ENCODE measurements around the gene VDAC2. TPM values are rescaled to one million over a fixed set of nuclear protein-coding genes. Genes with fewer than 3 reads are reported as not detected.
"Not testable (repeated sequence)": the region's sequence is repeated elsewhere in the genome, so short reads cannot be mapped to it uniquely, and the experiment has no call there.

Gene VDAC2
- total and polyA plus RNA-seq, 7 experiments from 2014 or later: 82.8 to 193 (median 133) TPM

DNA sequence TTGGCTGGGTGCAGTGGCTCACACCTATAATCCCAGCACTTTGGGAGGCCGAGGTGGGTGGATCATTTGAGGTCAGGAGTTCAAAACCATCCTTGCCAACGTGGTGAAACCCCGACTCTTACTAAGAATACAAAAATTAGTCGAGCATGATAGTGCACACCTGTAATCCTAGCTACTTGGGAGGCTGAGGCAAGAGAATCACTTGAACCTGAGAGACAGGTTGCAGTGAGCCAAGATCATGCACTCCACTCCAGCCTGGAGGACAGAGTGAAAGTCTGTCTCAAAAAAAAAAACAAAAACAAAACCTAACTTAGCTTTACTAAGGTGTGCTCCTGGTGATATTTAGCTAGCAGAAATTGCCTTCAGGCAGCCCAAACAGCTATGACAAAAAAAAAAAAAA lies 24.3 kb upstream of the VDAC2 start:
- Mint-ChIP-seq H3K27ac (peak overlapping the region in 5 of 9 donors; percentile 19 to 72 (median 56)), H3K27me3 (no peaks in the 10 kb centered on the region), H3K36me3 (peaks cover 0 to 4% (median 0%) of the 10 kb centered on the region in 5 donors), H3K4me3 (no peak overlapping the region), H3K9me3 (no peaks in the 10 kb centered on the region), H3K4me1 (peaks cover 0 to 12% (median 7%) of the 10 kb centered on the region in 7 donors)
- Histone ChIP-seq H3K9me3 (ENCODE audit: control insufficient read depth in 2 of 3, low read length in 3 of 3) (no peaks in the 10 kb centered on the region), H3K27me3 (ENCODE audit: control insufficient read depth in 2 of 2, insufficient read depth in 2 of 2, low read length in 2 of 2) (no peaks in the 10 kb centered on the region), H3K36me3 (ENCODE audit: control insufficient read depth in 2 of 3, insufficient read depth in 3 of 3, low read length in 3 of 3) (peaks cover 0 to 5% (median 0%) of the 10 kb centered on the region in 3 experiments), H3K27ac (ENCODE audit: low read depth, low read length) (no peak overlapping the region), H3K4me3 (ENCODE audit: low read length) (no peak overlapping the region), H3K4me1 (ENCODE audit: control insufficient read depth in 2 of 2, insufficient read depth in 2 of 2, low read length in 2 of 2) (peaks cover 4 to 5% of the 10 kb centered on the region in 2 donors)
- intact Hi-C loops (cut with micrococcal nuclease): no loop called here
- no peak for ATAC-seq
- no peak for DNase-seq
- ChIA-PET POLR2A (interaction anchor here (0.6 to 2.5 kb wide), 4 partner anchors 13 to 50 kb away, joined by 3 to 32 read pairs (median 6); partner anchors contain the start of genes COMTD1 and VDAC2), CTCF (interaction anchor here (0.6 to 12.6 kb wide), 5 partner anchors 12 to 88 kb away, joined by 3 to 183 read pairs (median 3); partner anchors contain the start of gene COMTD1)

DNA sequence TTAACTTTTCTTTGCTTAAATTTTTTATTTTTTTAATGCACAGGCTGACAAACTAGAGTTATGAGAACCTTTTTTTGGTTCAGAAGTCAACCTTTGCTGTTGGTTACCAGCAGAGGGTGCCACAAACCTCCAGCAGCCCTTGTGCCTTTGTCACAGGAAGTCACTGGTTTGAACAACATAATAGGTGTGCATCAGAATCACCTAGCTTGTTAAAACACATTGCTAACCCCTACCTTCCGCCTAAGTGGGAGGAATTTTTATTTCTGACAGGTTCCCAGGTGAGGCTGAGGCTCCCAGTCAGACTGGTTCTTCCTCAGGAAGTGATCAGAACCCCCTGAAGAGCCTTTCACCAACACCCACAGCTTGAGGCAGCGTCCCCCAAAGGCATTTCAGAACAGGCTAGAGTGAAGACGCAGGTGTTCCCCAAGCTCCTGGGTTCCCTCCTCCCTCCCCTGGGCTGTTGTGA lies 22.6 kb upstream of the VDAC2 start:
- Mint-ChIP-seq H3K27ac (peak overlapping the region; percentile 58 to 98 (median 90)), H3K4me3 (peak overlapping the region in 1 of 10 donors; percentile 11), H3K27me3 (no peaks in the 10 kb centered on the region), H3K36me3 (peaks cover 0 to 4% (median 0%) of the 10 kb centered on the region in 5 donors), H3K9me3 (no peaks in the 10 kb centered on the region), H3K4me1 (peaks cover 0 to 12% (median 7%) of the 10 kb centered on the region in 7 donors)
- peaks cover 4 to 5% of the 10 kb centered on the region in 2 donors for H3K4me1 ChIP-seq (ENCODE audit: control insufficient read depth in 2 of 2, insufficient read depth in 2 of 2, low read length in 2 of 2)
- ChIA-PET POLR2A (interaction anchor here (0.5 to 2.5 kb wide), 9 partner anchors 16 to 77 kb away, joined by 3 to 32 read pairs (median 4); partner anchors contain the start of genes COMTD1, SAMD8 and VDAC2), CTCF (interaction anchor here (0.5 to 12.6 kb wide), 20 partner anchors 8 to 1541 kb away, joined by 3 to 183 read pairs (median 4); partner anchors contain the start of genes COMTD1, SAMD8 and VDAC2)
- H3K36me3 ChIP-seq (ENCODE audit: control insufficient read depth in 2 of 3, insufficient read depth in 3 of 3, low read length in 3 of 3): peaks cover 0 to under 1% (median 0%) of the 10 kb centered on the region in 3 experiments
- no peak overlapping the region for H3K4me3 ChIP-seq (ENCODE audit: low read length)
- intact Hi-C loops (cut with micrococcal nuclease): loop anchor here (1.0 to 2.0 kb wide), 6 partner anchors 22 to 362 kb away; partner anchors contain the start of genes VDAC2 (in 2 of the 2), KAT6B (in 1 of the 2) and SAMD8 (in 1 of the 2)
- DNase-seq (peak; percentile 33 to 84 (median 77)), ATAC-seq (peak; percentile 94)
- H3K27ac ChIP-seq (ENCODE audit: low read depth, low read length): peak overlapping the region; percentile 59
- no peaks in the 10 kb centered on the region for H3K9me3 ChIP-seq (ENCODE audit: control insufficient read depth in 2 of 3, low read length in 3 of 3)
- H3K27me3 ChIP-seq (ENCODE audit: control insufficient read depth in 2 of 2, insufficient read depth in 2 of 2, low read length in 2 of 2): no peaks in the 10 kb centered on the region

DNA sequence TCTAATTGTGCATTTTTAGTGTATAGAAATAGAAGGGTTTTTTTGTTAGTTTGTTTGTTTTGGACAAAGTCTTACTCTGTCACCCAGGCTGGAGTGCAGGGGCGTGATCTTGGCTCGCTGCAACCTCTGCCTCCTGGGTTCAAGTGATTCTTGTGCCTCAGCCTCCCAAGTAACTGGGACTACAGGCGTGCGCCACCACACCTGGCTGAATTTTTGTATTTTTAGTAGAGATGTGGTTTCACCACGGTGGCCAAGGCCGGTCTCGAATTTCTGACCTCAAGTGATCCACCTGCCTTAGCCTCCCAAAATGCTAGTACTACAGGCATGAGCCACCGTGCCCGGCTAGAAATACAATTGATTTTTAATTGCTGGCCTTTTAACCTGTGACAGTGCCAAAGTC lies 22.1 kb upstream of the VDAC2 start:
- intact Hi-C loops (cut with micrococcal nuclease): loop anchor here (1.0 to 2.0 kb wide), 6 partner anchors 22 to 362 kb away; partner anchors contain the start of genes VDAC2 (in 2 of the 2), KAT6B (in 1 of the 2) and SAMD8 (in 1 of the 2)
- POLR2A ChIA-PET: interaction anchor here (0.5 to 2.5 kb wide), 8 partner anchors 16 to 77 kb away, joined by 3 to 32 read pairs (median 4); partner anchors contain the start of genes COMTD1, SAMD8 and VDAC2
- not testable (repeated sequence) for H3K9me3 ChIP-seq (ENCODE audit: control insufficient read depth in 2 of 3, low read length in 3 of 3); H3K4me3 Mint-ChIP-seq; H3K36me3 Mint-ChIP-seq; H3K27me3 ChIP-seq (ENCODE audit: control insufficient read depth in 2 of 2, insufficient read depth in 2 of 2, low read length in 2 of 2); H3K4me1 ChIP-seq (ENCODE audit: control insufficient read depth in 2 of 2, insufficient read depth in 2 of 2, low read length in 2 of 2); H3K4me3 ChIP-seq (ENCODE audit: low read length); H3K27me3 Mint-ChIP-seq; DNase-seq; H3K36me3 ChIP-seq (ENCODE audit: control insufficient read depth in 2 of 3, insufficient read depth in 3 of 3, low read length in 3 of 3); H3K9me3 Mint-ChIP-seq; ATAC-seq
- H3K27ac ChIP-seq (ENCODE audit: low read depth, low read length): peak overlapping the region; percentile 59
- peak overlapping the region in 7 of 9 donors; percentile 87 to 98 (median 90) for H3K27ac Mint-ChIP-seq
- peaks cover 0 to 12% (median 7%) of the 10 kb centered on the region in 7 donors for H3K4me1 Mint-ChIP-seq
- CTCF ChIA-PET: interaction anchor here (0.6 to 12.6 kb wide), 16 partner anchors 9 to 944 kb away, joined by 3 to 183 read pairs (median 4); partner anchors contain the start of genes COMTD1, SAMD8 and VDAC2

GRCh38 chr10:75189266-75190096 lies 21.1 kb upstream of the VDAC2 start:
- Mint-ChIP-seq H3K36me3 (peaks cover 0 to 4% (median 2%) of the 10 kb centered on the region in 5 donors), H3K4me1 (peaks cover 0 to 12% (median 7%) of the 10 kb centered on the region in 7 donors), H3K9me3 (no peaks in the 10 kb centered on the region), H3K4me3 (no peak overlapping the region), H3K27ac (peak overlapping the region in 4 of 9 donors; percentile 27 to 87 (median 68)), H3K27me3 (no peaks in the 10 kb centered on the region)
- intact Hi-C loops (cut with micrococcal nuclease): loop anchor here in 1 of 2 donors (2.0 kb wide), 1 partner anchor 79 kb away; the partner anchor contains the start of gene SAMD8
- H3K4me3 ChIP-seq (ENCODE audit: low read length): no peak overlapping the region
- no peak for DNase-seq
- ChIA-PET POLR2A (interaction anchor here (0.8 to 1.3 kb wide), 2 partner anchors 18 to 45 kb away, joined by 3 to 8 read pairs; no protein-coding TSS in a partner anchor), CTCF (interaction anchor here (0.5 to 12.6 kb wide), 3 partner anchors 11 to 998 kb away, joined by 3 to 183 read pairs (median 4); partner anchors contain the start of gene COMTD1)
- H3K27ac ChIP-seq (ENCODE audit: low read depth, low read length): no peak overlapping the region
- no peaks in the 10 kb centered on the region for H3K36me3 ChIP-seq (ENCODE audit: control insufficient read depth in 2 of 3, insufficient read depth in 3 of 3, low read length in 3 of 3)
- H3K4me1 ChIP-seq (ENCODE audit: control insufficient read depth in 2 of 2, insufficient read depth in 2 of 2, low read length in 2 of 2): peaks cover 4 to 5% of the 10 kb centered on the region in 2 donors
- no peak for ATAC-seq
- no peaks in the 10 kb centered on the region for H3K27me3 ChIP-seq (ENCODE audit: control insufficient read depth in 2 of 2, insufficient read depth in 2 of 2, low read length in 2 of 2)
- H3K9me3 ChIP-seq (ENCODE audit: control insufficient read depth in 2 of 3, low read length in 3 of 3): no peaks in the 10 kb centered on the region

DNA sequence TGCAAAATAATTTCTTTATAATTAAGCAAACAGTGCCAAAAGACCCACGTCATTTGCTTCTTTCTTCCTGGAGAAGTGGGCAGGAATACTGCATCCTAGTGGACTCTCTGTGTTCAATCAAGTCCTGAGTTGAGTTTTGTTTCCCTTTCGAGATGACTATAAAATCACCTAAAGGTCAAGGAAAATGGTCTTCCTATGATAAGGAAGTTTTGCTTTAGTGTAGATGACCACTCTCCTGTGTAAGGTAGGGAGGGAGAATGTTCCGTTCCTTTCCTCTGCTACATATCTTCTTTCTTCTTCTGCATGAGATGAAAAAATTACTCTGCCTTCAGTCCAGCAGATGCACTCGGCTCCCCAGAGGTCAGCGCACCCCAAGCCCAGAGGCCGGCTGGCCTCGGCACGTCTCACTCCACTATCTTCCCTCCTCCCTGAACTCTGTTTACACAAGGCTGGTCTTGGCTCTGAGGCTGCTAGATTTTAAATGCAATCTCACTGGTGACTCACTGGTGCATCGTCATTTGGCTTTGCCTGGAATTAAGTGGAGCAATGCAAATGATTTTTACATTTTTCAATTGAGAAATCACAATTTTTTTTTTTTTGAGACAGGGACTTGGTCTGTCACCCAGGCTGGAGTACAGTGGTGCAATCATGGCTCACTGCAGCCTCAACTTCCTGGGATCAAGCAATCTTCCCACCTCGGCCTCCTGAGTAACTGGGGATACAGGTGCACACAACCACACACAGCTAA lies 18.6 kb upstream of the VDAC2 start:
- peaks cover 0 to 8% (median 7%) of the 10 kb centered on the region in 7 donors for H3K4me1 Mint-ChIP-seq
- H3K4me1 ChIP-seq (ENCODE audit: control insufficient read depth in 2 of 2, insufficient read depth in 2 of 2, low read length in 2 of 2): peaks cover 4 to 5% of the 10 kb centered on the region in 2 donors
- peak; percentile 68 for ATAC-seq
- POLR2A ChIA-PET: no interaction called here
- H3K4me3 Mint-ChIP-seq: no peak overlapping the region
- H3K4me3 ChIP-seq (ENCODE audit: low read length): no peak overlapping the region
- H3K9me3 ChIP-seq (ENCODE audit: control insufficient read depth in 2 of 3, low read length in 3 of 3): no peaks in the 10 kb centered on the region
- CTCF ChIA-PET: interaction anchor here (12.6 kb wide), 1 partner anchor 42 kb away, joined by 183 read pairs; the partner anchor contains the start of gene COMTD1
- no peaks in the 10 kb centered on the region for H3K27me3 ChIP-seq (ENCODE audit: control insufficient read depth in 2 of 2, insufficient read depth in 2 of 2, low read length in 2 of 2)
- peak overlapping the region in 2 of 9 donors; percentile 13 to 33 for H3K27ac Mint-ChIP-seq
- H3K27ac ChIP-seq (ENCODE audit: low read depth, low read length): no peak overlapping the region
- H3K36me3 ChIP-seq (ENCODE audit: control insufficient read depth in 2 of 3, insufficient read depth in 3 of 3, low read length in 3 of 3): no peaks in the 10 kb centered on the region
- peaks cover 0 to 11% (median 4%) of the 10 kb centered on the region in 5 donors for H3K36me3 Mint-ChIP-seq
- intact Hi-C loops (cut with micrococcal nuclease): no loop called here
- no peak for DNase-seq
- no peaks in the 10 kb centered on the region for H3K9me3 Mint-ChIP-seq
- H3K27me3 Mint-ChIP-seq: no peaks in the 10 kb centered on the region

Measured in naive thymus-derived CD4-positive, alpha-beta T cell (primary cell).